ENCODE measurements around the gene BRINP1. TPM values are rescaled to one million over a fixed set of nuclear protein-coding genes. Genes with fewer than 3 reads are reported as not detected.

The BRINP1 gene
- total RNA-seq, 1 donor from 2014 or later, result 0.96 TPM

GRCh38 chr9:119156354-119156753 lies 212.9 kb downstream of the BRINP1 start:
- Mint-ChIP-seq H3K4me3 (no peak overlapping the region), H3K9me3 (no peaks in the 10 kb centered on the region), H3K36me3 (ENCODE audit: low read depth) (no peaks in the 10 kb centered on the region), H3K27ac (ENCODE audit: unreplicated experiment) (peak overlapping the region; percentile 13), H3K27me3 (ENCODE audit: low read depth) (no peaks in the 10 kb centered on the region), H3K4me1 (peaks cover 6% of the 10 kb centered on the region)
- no peak for DNase-seq (ENCODE audit: low read depth, low spot score)
- TF ChIP-seq CTCF (conservative IDR thresholded peaks at IDR 0.05), result no peak

- no peaks in the 10 kb centered on the region for H3K36me3 Mint-ChIP-seq (ENCODE audit: low read depth)
- no peak overlapping the region for H3K4me3 Mint-ChIP-seq
- peaks cover 6% of the 10 kb centered on the region for H3K4me1 Mint-ChIP-seq
- no peak for TF ChIP-seq CTCF (conservative IDR thresholded peaks at IDR 0.05)
- H3K27me3 Mint-ChIP-seq (ENCODE audit: low read depth), result no peaks in the 10 kb centered on the region
- DNase-seq (ENCODE audit: low read depth, low spot score), result no peak
- H3K9me3 Mint-ChIP-seq, result no peaks in the 10 kb centered on the region
- H3K27ac Mint-ChIP-seq (ENCODE audit: unreplicated experiment), result no peak overlapping the region
These were observed 214.7 kb downstream of the BRINP1 start for GRCh38 chr9:119154527-119154926.

- H3K36me3 Mint-ChIP-seq (ENCODE audit: low read depth), result no peaks in the 10 kb centered on the region
- no peak overlapping the region for H3K27ac Mint-ChIP-seq (ENCODE audit: unreplicated experiment)
- H3K27me3 Mint-ChIP-seq (ENCODE audit: low read depth), result no peaks in the 10 kb centered on the region
- DNase-seq (ENCODE audit: low read depth, low spot score), result no peak
- no peak for TF ChIP-seq CTCF (conservative IDR thresholded peaks at IDR 0.05)
- H3K4me3 Mint-ChIP-seq, result no peak overlapping the region
- H3K4me1 Mint-ChIP-seq, result peaks cover 6% of the 10 kb centered on the region
- no peaks in the 10 kb centered on the region for H3K9me3 Mint-ChIP-seq
These were observed 215.8 kb downstream of the BRINP1 start for GRCh38 chr9:119153402-119153801.

- TF ChIP-seq CTCF (conservative IDR thresholded peaks at IDR 0.05), result no peak
- Mint-ChIP-seq H3K36me3 (ENCODE audit: low read depth) (no peaks in the 10 kb centered on the region), H3K27ac (ENCODE audit: unreplicated experiment) (no peak overlapping the region), H3K4me3 (no peak overlapping the region), H3K4me1 (no peaks in the 10 kb centered on the region), H3K9me3 (no peaks in the 10 kb centered on the region), H3K27me3 (ENCODE audit: low read depth) (no peaks in the 10 kb centered on the region)
- DNase-seq (ENCODE audit: low read depth, low spot score), result no peak
These were observed 220.4 kb downstream of the BRINP1 start for GRCh38 chr9:119148855-119149254.

- H3K27me3 Mint-ChIP-seq (ENCODE audit: low read depth), result no peaks in the 10 kb centered on the region
- TF ChIP-seq CTCF (conservative IDR thresholded peaks at IDR 0.05), result no peak
- H3K27ac Mint-ChIP-seq (ENCODE audit: unreplicated experiment), result no peak overlapping the region
- peaks cover 2% of the 10 kb centered on the region for H3K9me3 Mint-ChIP-seq
- H3K4me1 Mint-ChIP-seq, result no peaks in the 10 kb centered on the region
- DNase-seq (ENCODE audit: low read depth, low spot score), result no peak
- H3K4me3 Mint-ChIP-seq, result no peak overlapping the region
- H3K36me3 Mint-ChIP-seq (ENCODE audit: low read depth), result no peaks in the 10 kb centered on the region
These were observed 231.8 kb downstream of the BRINP1 start for GRCh38 chr9:119137479-119137878.

GRCh38 chr9:119126040-119126439 lies 243.2 kb downstream of the BRINP1 start:
- H3K9me3 Mint-ChIP-seq, result no peaks in the 10 kb centered on the region
- no peaks in the 10 kb centered on the region for H3K36me3 Mint-ChIP-seq (ENCODE audit: low read depth)
- peaks cover 8% of the 10 kb centered on the region for H3K4me1 Mint-ChIP-seq
- DNase-seq (ENCODE audit: low read depth, low spot score), result no peak
- no peak overlapping the region for H3K4me3 Mint-ChIP-seq
- TF ChIP-seq CTCF (conservative IDR thresholded peaks at IDR 0.05), result no peak
- H3K27me3 Mint-ChIP-seq (ENCODE audit: low read depth), result peaks cover 12% of the 10 kb centered on the region
- H3K27ac Mint-ChIP-seq (ENCODE audit: unreplicated experiment), result no peak overlapping the region
